Coronary artery (tissue), 2 donors: ENCODE data around the gene CFTR.

Experiments
- DNase-seq: peaks from one replicate; pipeline ENCODE4 v3.0.0-alpha.2; 2017; ENCODE audit warnings: low spot score
- H3K27ac ChIP-seq, 2 donors: fragments of 200-600 bp; sonication (generic); one replicate each; pipeline ENCODE4 v1.5.1; 2016 to 2019
- H3K4me3 ChIP-seq: fragments of 200-600 bp; sonication (generic); 2 replicates; pipeline ENCODE4 v1.5.1; 2016; ENCODE audit warnings: mild to moderate bottlenecking, moderate library complexity
- CTCF ChIP-seq: fragments of 200-600 bp; sonication (generic); IDR thresholded peaks from one replicate; pipeline ENCODE4 v1.5.1; 2019; ENCODE audit warnings: antibody characterized with exemption

CFTR gene

GRCh38 chr7:117610396-117610795 lies 130.6 kb downstream of the CFTR start:
- Histone ChIP-seq H3K4me3 (no peak overlapping the region), H3K27ac (no peak overlapping the region)
- no peak for DNase-seq
- no peak for TF ChIP-seq CTCF

- no peak for TF ChIP-seq CTCF
- Histone ChIP-seq H3K27ac (no peak overlapping the region), H3K4me3 (no peak overlapping the region)
- no peak for DNase-seq
Observed at GRCh38 chr7:117612637-117613036, 132.8 kb downstream of the CFTR start.

- H3K27ac ChIP-seq = no peak overlapping the region
- no peak for TF ChIP-seq CTCF
- no peak for DNase-seq
- H3K4me3 ChIP-seq = no peak overlapping the region
Observed at GRCh38 chr7:117616694-117617093, 136.9 kb downstream of the CFTR start.

DNA sequence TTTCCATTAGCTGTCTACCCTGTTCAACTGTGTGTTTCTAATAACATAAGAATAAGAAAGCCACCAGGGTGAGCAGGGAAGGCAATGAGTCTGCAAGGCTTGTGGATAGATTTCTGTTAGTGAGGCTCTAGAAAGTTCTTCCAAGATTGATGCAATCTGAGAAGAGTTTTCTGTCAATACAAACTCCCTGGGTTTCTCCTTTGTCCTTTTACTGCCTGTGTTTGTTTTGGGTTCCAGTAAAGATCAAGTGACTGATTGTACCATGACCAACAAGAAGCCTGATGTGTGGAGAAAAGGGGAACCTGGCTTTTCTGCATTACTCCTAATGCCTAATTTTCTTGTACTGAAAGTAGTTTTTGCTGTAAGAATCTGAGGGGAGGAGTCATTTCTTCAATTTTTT lies 139.9 kb downstream of the CFTR start:
- Histone ChIP-seq H3K4me3 (no peak overlapping the region), H3K27ac (no peak overlapping the region)
- no peak for TF ChIP-seq CTCF
- no peak for DNase-seq

DNA sequence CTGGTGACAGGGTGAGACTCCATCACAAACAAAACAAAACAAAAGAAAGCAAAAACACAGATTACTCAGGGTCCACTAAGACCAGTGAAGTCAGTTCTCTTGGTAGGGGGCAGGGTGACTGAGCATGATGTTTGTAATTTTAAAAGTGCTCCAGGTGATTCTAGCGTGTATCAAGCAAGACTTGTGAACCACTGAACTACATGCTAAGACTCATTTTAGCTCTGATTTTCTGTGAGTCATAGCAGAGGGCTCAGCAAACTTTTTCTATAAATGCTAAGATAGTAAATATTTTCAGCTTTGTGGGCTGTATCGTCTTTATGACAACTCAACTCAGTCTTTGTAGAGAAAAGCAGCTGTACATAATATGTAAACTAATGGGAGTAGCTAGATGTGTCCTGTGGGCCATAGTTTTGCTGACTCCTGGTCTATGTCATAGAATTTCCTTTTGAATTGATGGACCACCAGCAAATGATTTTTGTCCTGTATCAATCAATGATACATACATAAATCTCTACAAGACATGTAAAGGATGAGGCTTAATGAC lies 141.3 kb downstream of the CFTR start:
- DNase-seq = no peak
- Histone ChIP-seq H3K27ac (no peak overlapping the region), H3K4me3 (no peak overlapping the region)
- no peak for TF ChIP-seq CTCF

DNA sequence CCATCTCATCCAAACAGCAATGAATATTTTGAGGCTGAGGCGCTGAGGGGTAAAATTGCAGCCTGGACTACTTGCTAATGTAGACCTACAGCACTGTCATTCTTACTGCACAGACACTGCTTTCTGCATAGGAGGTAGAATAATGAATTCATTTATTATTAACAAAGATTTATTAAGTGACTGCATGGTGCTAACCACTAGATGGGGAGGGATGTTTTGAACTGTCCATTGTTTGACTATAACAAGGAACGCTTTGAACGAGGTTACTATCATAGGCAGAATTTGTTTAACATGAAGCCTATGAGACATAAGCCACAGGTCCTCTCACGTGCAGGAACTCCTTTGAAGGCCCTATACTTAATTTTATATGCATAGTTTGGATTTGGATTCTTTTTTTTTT lies 143.8 kb downstream of the CFTR start:
- DNase-seq = no peak
- H3K4me3 ChIP-seq = no peak overlapping the region
- TF ChIP-seq CTCF = no peak
- H3K27ac ChIP-seq = no peak overlapping the region

GRCh38 chr7:117630501-117630900 lies 150.7 kb downstream of the CFTR start:
- DNase-seq = no peak
- TF ChIP-seq CTCF = no peak
- Histone ChIP-seq H3K27ac (no peak overlapping the region), H3K4me3 (no peak overlapping the region)
